OCI-LY7 (cell line): ENCODE data around the gene FOXL1.

ENCODE experiments used
- CTCF ChIP-seq: fragments of 200-600 bp; sonication (generic); conservative IDR thresholded peaks from 2 replicates; pipeline ENCODE4 v1.5.1; 2014; ENCODE audit warnings: mild to moderate bottlenecking, antibody characterized with exemption, low read length, moderate library complexity, mixed read lengths
- EZH2phosphoT487 ChIP-seq: fragments of 200-600 bp; sonication (generic); IDR thresholded peaks from 2 replicates; pipeline ENCODE4 v1.6.1; 2018; ENCODE audit warnings: low read depth, borderline replicate concordance, mild to moderate bottlenecking, mixed run types, antibody characterized with exemption, low read length, moderate library complexity, mixed read lengths

- TF ChIP-seq CTCF, result no peak
- no peak for TF ChIP-seq EZH2phosphoT487
Observed at GRCh38 chr16:86626284-86626683, 47.9 kb downstream of the FOXL1 start.
